Trophoblast cell (in vitro differentiated cells and primary cell): ENCODE results near the gene FAM114A1.

Experiments used
- DNase-seq, 2 donors: peaks; one replicate each; pipeline ENCODE4 v3.0.0-alpha.2; 2016
- H2AFZ ChIP-seq: 2 replicates; pipeline ENCODE4 v1.6.1; 2013; ENCODE audit warnings: low read length, moderate library complexity, mild to moderate bottlenecking; ENCODE audit not compliant: insufficient read depth, poor library complexity
- H2AK5ac ChIP-seq: 2 replicates; pipeline ENCODE4 v1.6.1; 2013; ENCODE audit warnings: mild to moderate bottlenecking, low read length
- H2BK120ac ChIP-seq: 2 replicates; pipeline ENCODE4 v1.6.1; 2013; ENCODE audit warnings: low read length, mild to moderate bottlenecking, moderate library complexity; ENCODE audit not compliant: insufficient read depth, poor library complexity
- H2BK12ac ChIP-seq: 2 replicates; pipeline ENCODE4 v1.6.1; 2013; ENCODE audit warnings: mild to moderate bottlenecking, low read length, moderate library complexity
- H2BK5ac ChIP-seq: 2 replicates; pipeline ENCODE4 v1.6.1; 2013; ENCODE audit warnings: low read length, low read depth, moderate library complexity, mild to moderate bottlenecking; ENCODE audit not compliant: poor library complexity
- H3K14ac ChIP-seq: 2 replicates; pipeline ENCODE4 v1.6.1; 2013; ENCODE audit warnings: mild to moderate bottlenecking, low read length
- H3K18ac ChIP-seq: 2 replicates; pipeline ENCODE4 v1.6.1; 2013; ENCODE audit warnings: mild to moderate bottlenecking, low read length
- H3K23ac ChIP-seq: 2 replicates; pipeline ENCODE4 v1.6.1; 2013; ENCODE audit warnings: low read length
- H3K27ac ChIP-seq: 2 replicates; pipeline ENCODE4 v1.5.1; 2013; ENCODE audit warnings: low read depth, mild to moderate bottlenecking, inconsistent platforms, low read length, moderate library complexity
- H3K27me3 ChIP-seq: 2 replicates; pipeline ENCODE4 v1.6.1; 2013; ENCODE audit warnings: inconsistent platforms, mild to moderate bottlenecking, low read length, moderate library complexity; ENCODE audit not compliant: insufficient read depth
- H3K36me3 ChIP-seq, 2 experiments: 1 replicate in 1 of 2; 2 replicates in 1 of 2; pipeline ENCODE4 v1.6.1; 2013; ENCODE audit warnings: low read length in 2 of 2, mild to moderate bottlenecking in 2 of 2, moderate library complexity in 1 of 2; ENCODE audit not compliant: insufficient read depth in 2 of 2, control insufficient read depth in 1 of 2
- H3K4ac ChIP-seq: 2 replicates; pipeline ENCODE4 v1.6.1; 2013; ENCODE audit warnings: low read depth, mild to moderate bottlenecking, low read length, moderate library complexity
- H3K4me1 ChIP-seq, 2 experiments: 1 replicate in 1 of 2; 2 replicates in 1 of 2; pipeline ENCODE4 v1.6.1; 2013; ENCODE audit warnings: low read length in 2 of 2, mild to moderate bottlenecking in 2 of 2, moderate library complexity in 1 of 2; ENCODE audit not compliant: insufficient read depth in 2 of 2, control insufficient read depth in 1 of 2
- H3K4me2 ChIP-seq: 2 replicates; pipeline ENCODE4 v1.6.1; 2013; ENCODE audit warnings: inconsistent platforms, mild to moderate bottlenecking, low read length, moderate library complexity
- H3K4me3 ChIP-seq: 2 replicates; pipeline ENCODE4 v1.5.1; 2013; ENCODE audit warnings: mild to moderate bottlenecking, low read depth, low read length, inconsistent platforms
- H3K79me1 ChIP-seq: one replicate; pipeline ENCODE4 v1.6.1; 2013; ENCODE audit warnings: low read length
- H3K79me2 ChIP-seq: 2 replicates; pipeline ENCODE4 v1.6.1; 2013; ENCODE audit warnings: low read length, mild to moderate bottlenecking; ENCODE audit not compliant: control insufficient read depth, insufficient read depth, poor library complexity
- H3K9ac ChIP-seq: 2 replicates; pipeline ENCODE4 v1.6.1; 2013; ENCODE audit warnings: mild to moderate bottlenecking, low read length
- H3K9me3 ChIP-seq: 2 replicates; pipeline ENCODE4 v1.6.1; 2013; ENCODE audit warnings: low read depth, mild to moderate bottlenecking, control low read depth, inconsistent platforms, low read length; ENCODE audit not compliant: insufficient read depth
- H4K12ac ChIP-seq: 2 replicates; pipeline ENCODE4 v1.6.1; 2013; ENCODE audit warnings: low read depth, mild to moderate bottlenecking, low read length, moderate library complexity
- H4K8ac ChIP-seq: 2 replicates; pipeline ENCODE4 v1.6.1; 2013; ENCODE audit warnings: low read depth, mild to moderate bottlenecking, low read length, moderate library complexity
- H4K91ac ChIP-seq: one replicate; pipeline ENCODE4 v1.6.1; 2013; ENCODE audit warnings: low read depth, mild to moderate bottlenecking, low read length, moderate library complexity
- WGBS: extraction: QIAGEN DNeasy Blood & Tissue Kit; methylation state at CpG from one replicate; pipeline ENCODE4 v1.1.7; 2013; ENCODE audit warnings: missing lambda C conversion rate; ENCODE audit not compliant: insufficient read length, insufficient coverage; ENCODE audit errors: extremely low coverage; 5-methylcytosine and 5-hydroxymethylcytosine counted together

The FAM114A1 gene

DNA sequence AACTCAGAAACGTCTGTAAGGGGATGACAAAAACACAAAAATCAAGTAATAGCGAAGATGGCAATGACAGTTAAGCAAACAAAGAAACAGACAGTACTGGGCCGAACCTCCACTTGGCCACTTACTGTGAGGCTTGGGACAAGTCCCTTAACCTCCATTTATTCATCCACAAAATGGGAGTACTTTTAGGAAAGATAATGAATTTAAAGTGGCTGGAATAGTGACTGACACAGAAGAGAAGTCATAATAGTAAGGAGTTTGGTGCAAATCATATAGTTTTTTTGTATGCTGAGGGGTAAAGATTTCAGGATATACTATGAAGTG, 9.5 kb upstream of the FAM114A1 start:
- H2AFZ ChIP-seq: no peak overlapping the region
- peaks cover 5% of the 10 kb centered on the region for H3K79me1 ChIP-seq
- H2BK120ac ChIP-seq: peak overlapping the region; percentile 69
- no peak overlapping the region for H2BK12ac ChIP-seq
- no peaks in the 10 kb centered on the region for H3K79me2 ChIP-seq
- H4K8ac ChIP-seq: no peak overlapping the region
- peak overlapping the region; percentile 86 for H3K27ac ChIP-seq
- H4K91ac ChIP-seq: peak overlapping the region; percentile 82
- peak overlapping the region; percentile 54 for H2BK5ac ChIP-seq
- no peaks in the 10 kb centered on the region for H3K27me3 ChIP-seq
- H3K4me1 ChIP-seq: peaks cover 0 to 6% of the 10 kb centered on the region in 2 experiments
- no peak overlapping the region for H3K18ac ChIP-seq
- H3K9me3 ChIP-seq: no peaks in the 10 kb centered on the region
- H3K23ac ChIP-seq: no peak overlapping the region
- no peak overlapping the region for H3K4me3 ChIP-seq
- H3K4ac ChIP-seq: no peak overlapping the region
- no peak overlapping the region for H3K4me2 ChIP-seq
- no peak overlapping the region for H3K9ac ChIP-seq
- H3K36me3 ChIP-seq: no peaks in the 10 kb centered on the region
- no CpG with 5 or more reads among the region's 3 CpGs for WGBS
- no peak overlapping the region for H3K14ac ChIP-seq
- DNase-seq: no peak
- no peak overlapping the region for H2AK5ac ChIP-seq
- no peak overlapping the region for H4K12ac ChIP-seq

DNA sequence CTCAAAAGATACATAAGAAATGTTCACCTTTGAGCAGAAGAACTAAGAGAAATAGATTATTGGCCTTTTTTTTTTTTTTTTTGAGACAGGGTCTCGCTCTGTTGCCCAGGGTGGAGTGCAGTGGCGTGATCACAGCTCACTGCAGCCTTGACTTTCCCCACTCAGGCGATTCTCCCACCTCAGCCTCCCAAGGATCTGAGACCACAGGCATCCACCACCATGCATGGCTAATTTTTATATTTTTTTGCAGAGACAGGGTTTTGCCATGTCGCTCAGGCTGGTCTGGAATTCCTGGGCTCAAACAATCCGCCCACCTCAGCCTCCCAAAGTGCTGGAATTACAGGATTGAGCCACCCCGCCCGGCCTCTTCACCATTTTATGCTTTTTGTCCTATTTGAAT, 8.1 kb upstream of the FAM114A1 start:
- no peak overlapping the region for H3K23ac ChIP-seq

DNA sequence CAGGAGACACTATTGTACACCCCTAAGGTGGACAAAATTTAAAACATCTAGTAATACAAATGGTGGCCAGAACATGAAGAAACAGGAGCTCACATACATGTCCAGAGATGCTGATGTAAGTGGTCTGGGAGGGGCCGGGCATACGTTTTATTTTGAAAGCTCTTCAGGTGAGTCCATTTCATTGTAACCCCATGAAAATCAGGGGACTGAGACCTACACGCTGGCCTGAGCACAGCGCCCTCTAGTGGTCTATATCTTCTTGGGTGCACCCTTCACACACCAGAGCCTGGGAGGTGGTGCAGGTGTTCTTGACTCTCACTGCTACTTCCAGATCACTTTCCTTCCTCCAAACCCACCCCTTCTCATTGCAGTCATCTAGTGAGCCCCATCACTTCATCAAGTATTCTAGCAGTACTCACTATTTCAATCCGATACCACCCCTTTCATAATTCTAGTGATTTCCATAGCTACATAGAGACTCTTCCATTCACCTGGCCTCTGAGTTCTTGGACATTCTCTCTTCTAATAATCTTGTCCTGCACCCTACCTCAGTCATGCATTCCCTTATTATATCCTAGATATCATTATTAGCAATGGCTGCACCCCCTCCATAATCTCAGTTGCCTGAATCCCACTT, 6.7 kb upstream of the FAM114A1 start:
- Histone ChIP-seq H3K9ac (no peak overlapping the region), H4K8ac (no peak overlapping the region), H3K4me1 (peaks cover 0 to 6% of the 10 kb centered on the region in 2 experiments), H3K36me3 (no peaks in the 10 kb centered on the region), H3K79me2 (no peaks in the 10 kb centered on the region), H3K79me1 (peaks cover 5% of the 10 kb centered on the region), H3K4me3 (no peak overlapping the region), H3K23ac (no peak overlapping the region), H3K9me3 (no peaks in the 10 kb centered on the region), H3K4ac (no peak overlapping the region), H3K18ac (no peak overlapping the region), H2BK12ac (no peak overlapping the region), H4K12ac (no peak overlapping the region), H3K4me2 (no peak overlapping the region), H3K27me3 (no peaks in the 10 kb centered on the region), H2AFZ (no peak overlapping the region), H3K27ac (no peak overlapping the region), H2BK120ac (no peak overlapping the region), H2BK5ac (no peak overlapping the region), H4K91ac (no peak overlapping the region), H3K14ac (no peak overlapping the region), H2AK5ac (no peak overlapping the region)
- peak in 1 of 2 donors; percentile 63 for DNase-seq
- WGBS: no CpG with 5 or more reads among the region's 5 CpGs

More for the DNA sequence above, 8.1 kb upstream of the FAM114A1 start:
- H3K4me1 ChIP-seq: peaks cover 0 to 6% of the 10 kb centered on the region in 2 experiments
- no peak overlapping the region for H3K14ac ChIP-seq
- H3K36me3 ChIP-seq: no peaks in the 10 kb centered on the region
- H3K18ac ChIP-seq: no peak overlapping the region
- no peaks in the 10 kb centered on the region for H3K79me2 ChIP-seq
- H2BK120ac ChIP-seq: no peak overlapping the region
- H4K12ac ChIP-seq: no peak overlapping the region
- H3K27ac ChIP-seq: no peak overlapping the region
- H3K9me3 ChIP-seq: no peaks in the 10 kb centered on the region
- no CpG with 5 or more reads among the region's 7 CpGs for WGBS
- H2BK12ac ChIP-seq: no peak overlapping the region
- H3K4me3 ChIP-seq: no peak overlapping the region
- no peak overlapping the region for H2BK5ac ChIP-seq
- no peak overlapping the region for H3K9ac ChIP-seq
- no peak overlapping the region for H2AK5ac ChIP-seq
- DNase-seq: no peak
- H4K91ac ChIP-seq: no peak overlapping the region
- H3K27me3 ChIP-seq: no peaks in the 10 kb centered on the region
- no peak overlapping the region for H2AFZ ChIP-seq
- H3K4me2 ChIP-seq: no peak overlapping the region
- no peak overlapping the region for H4K8ac ChIP-seq
- H3K79me1 ChIP-seq: peaks cover 5% of the 10 kb centered on the region
- no peak overlapping the region for H3K4ac ChIP-seq

DNA sequence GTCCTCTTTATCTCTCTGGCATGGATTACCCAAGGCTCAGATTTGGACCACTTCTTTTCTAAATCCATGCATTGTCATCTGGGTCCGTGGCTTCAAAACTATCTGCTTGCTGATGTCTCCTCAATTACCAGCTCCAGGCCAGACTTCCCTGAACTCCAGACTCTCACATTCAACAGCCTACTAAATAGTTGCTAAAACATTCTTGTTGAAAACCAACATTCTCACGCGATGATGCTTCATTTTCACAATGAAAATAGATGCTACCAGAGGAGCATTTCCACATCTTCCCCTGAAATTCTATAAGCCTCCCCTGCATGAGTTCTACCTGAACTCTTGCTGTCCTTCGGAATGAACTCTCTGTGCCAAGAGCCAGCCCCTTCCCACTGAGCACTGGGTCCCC, 5.8 kb upstream of the FAM114A1 start:
- H3K23ac ChIP-seq: no peak overlapping the region
- no peak overlapping the region for H4K12ac ChIP-seq
- H3K36me3 ChIP-seq: no peaks in the 10 kb centered on the region
- H4K91ac ChIP-seq: no peak overlapping the region
- H3K27ac ChIP-seq: no peak overlapping the region
- no peak overlapping the region for H2AK5ac ChIP-seq
- no peak overlapping the region for H3K9ac ChIP-seq
- H3K4me2 ChIP-seq: no peak overlapping the region
- H3K4me3 ChIP-seq: no peak overlapping the region
- peaks cover 5% of the 10 kb centered on the region for H3K79me1 ChIP-seq
- H3K9me3 ChIP-seq: no peaks in the 10 kb centered on the region
- no peaks in the 10 kb centered on the region for H3K27me3 ChIP-seq
- no peak overlapping the region for H3K18ac ChIP-seq
- no peaks in the 10 kb centered on the region for H3K79me2 ChIP-seq
- no CpG with 5 or more reads among the region's 4 CpGs for WGBS
- peak in 1 of 2 donors; percentile 61 for DNase-seq
- no peak overlapping the region for H2BK120ac ChIP-seq
- H3K4me1 ChIP-seq: peaks cover 0 to 6% of the 10 kb centered on the region in 2 experiments
- H2AFZ ChIP-seq: no peak overlapping the region
- H2BK5ac ChIP-seq: no peak overlapping the region
- H4K8ac ChIP-seq: no peak overlapping the region
- H3K14ac ChIP-seq: no peak overlapping the region
- H3K4ac ChIP-seq: no peak overlapping the region
- H2BK12ac ChIP-seq: no peak overlapping the region
